GM12878 (cell line): Measurements from ENCODE around the gene VTCN1. TPM values are rescaled to one million over a fixed set of nuclear protein-coding genes. Genes with fewer than 3 reads are reported as not detected.

ENCODE experiments used
- ATAC-seq: fragments of 200-7000 bp; cut with Tn5 transposase; 3 replicates; pipeline ENCODE4 v1.9.1; 2020; ENCODE audit warnings: mild to moderate bottlenecking, moderate library complexity
- BruUV-seq: library from RNA; stranded (reverse); fragments of 400-500 nt; replicated peaks from 2 replicates; lab custom pipeline; 2021; lab: Mats Ljungman, UMichigan
- CTCF ChIA-PET: fragments of 300-600 bp; sonication (Branson Sonifier 250); formaldehyde crosslinking; extraction: SDS; loops from one replicate; lab custom pipeline; 2021; ENCODE audit warnings: inconsistent platforms; lab: Yijun Ruan, JAX
- POLR2A ChIA-PET: fragments of 350-600 bp; formaldehyde crosslinking; extraction: SDS; loops from one replicate; lab custom pipeline; 2021; ENCODE audit warnings: inconsistent platforms; lab: Charles Lee
- RAD21 ChIA-PET: fragments of 300-600 bp; sonication (Branson Sonifier 250); formaldehyde crosslinking; loops from one replicate; lab custom pipeline; 2023; ENCODE audit warnings: antibody characterized with exemption; ENCODE audit not compliant: unreplicated experiment; lab: Charles Lee
- SMC1A ChIA-PET: fragments of 300-600 bp; sonication (Branson Sonifier 250); formaldehyde crosslinking; loops from one replicate; lab custom pipeline; 2023; ENCODE audit not compliant: unreplicated experiment, uncharacterized antibody; lab: Charles Lee
- DNase-seq: peaks from one replicate; pipeline ENCODE4 v3.0.0-alpha.2; 2011; ENCODE audit warnings: low read depth, low spot score
- FAIRE-seq: peaks from 3 replicates; lab custom pipeline; 2011; peaks lifted over from hg19 to GRCh38; lab: Jason Lieb, UNC
- H2AFZ ChIP-seq: 2 replicates; pipeline ENCODE4 v1.6.0; 2011; ENCODE audit warnings: low read depth, low read length, control low read depth; ENCODE audit not compliant: control insufficient read depth
- H3K27ac ChIP-seq: 2 replicates; pipeline ENCODE4 v1.5.1; 2011; ENCODE audit warnings: control low read depth; ENCODE audit not compliant: control insufficient read depth, insufficient read depth
- H3K27me3 ChIP-seq, 2 experiments: replicated peaks in 1 of 2; 2 replicates each; pipeline versions ENCODE4 v1.6.0 to v1.6.1; 2011; ENCODE audit warnings: low read length in 1 of 2; ENCODE audit not compliant: control insufficient read depth in 2 of 2, insufficient read depth in 2 of 2
- H3K36me3 ChIP-seq, 2 experiments: 2 replicates each; pipeline ENCODE4 v1.5.1; 2011; ENCODE audit warnings: low read length in 1 of 2; ENCODE audit not compliant: control insufficient read depth in 2 of 2, insufficient read depth in 2 of 2
- H3K4me1 ChIP-seq: 2 replicates; pipeline ENCODE4 v1.6.1; 2011; ENCODE audit warnings: mild to moderate bottlenecking, low read length, moderate library complexity, mixed read lengths; ENCODE audit not compliant: control insufficient read depth, insufficient read depth
- H3K4me2 ChIP-seq: 2 replicates; pipeline ENCODE4 v1.6.0; 2011; ENCODE audit warnings: control low read depth; ENCODE audit not compliant: control insufficient read depth, insufficient read depth
- H3K4me3 ChIP-seq: fragments of 200-600 bp; sonication (generic); 2 replicates; pipeline ENCODE4 v1.5.1; 2016
- H3K79me2 ChIP-seq: 2 replicates; pipeline ENCODE4 v1.6.0; 2011; ENCODE audit warnings: low read length; ENCODE audit not compliant: control insufficient read depth, insufficient read depth
- H3K9ac ChIP-seq: 2 replicates; pipeline ENCODE4 v1.8.0; 2011; ENCODE audit warnings: low read length, control low read depth, mixed read lengths; ENCODE audit not compliant: control insufficient read depth, insufficient read depth
- H3K9me3 ChIP-seq: replicated peaks from 3 replicates; pipeline ENCODE4 v1.5.1; 2011; ENCODE audit warnings: mild to moderate bottlenecking, low read length; ENCODE audit not compliant: control insufficient read depth, insufficient read depth
- H4K20me1 ChIP-seq: 2 replicates; pipeline ENCODE4 v1.6.0; 2011; ENCODE audit not compliant: control insufficient read depth, insufficient read depth
- ATF7 ChIP-seq: fragments of 450-650 bp; IDR thresholded peaks from 2 replicates; pipeline ENCODE4 v1.6.1; 2016; ENCODE audit warnings: low read depth, mild to moderate bottlenecking
- CBFB ChIP-seq: IDR thresholded peaks from 2 replicates; pipeline ENCODE4 v1.6.1; 2016; ENCODE audit warnings: antibody characterized with exemption, low read depth
- LARP7 ChIP-seq: fragments of 450-650 bp; IDR thresholded peaks from 2 replicates; pipeline ENCODE4 v1.6.1; 2017; ENCODE audit warnings: mild to moderate bottlenecking
- PAX8 ChIP-seq: fragments of 450-650 bp; IDR thresholded peaks from 2 replicates; pipeline ENCODE4 v1.6.1; 2017; ENCODE audit warnings: mild to moderate bottlenecking, moderate library complexity
- POLR2AphosphoS2 ChIP-seq: IDR thresholded peaks from 2 replicates; pipeline ENCODE4 v1.6.1; 2011; ENCODE audit warnings: low read depth, mild to moderate bottlenecking, low read length, improper control_type of control experiment, moderate library complexity
- RAD51 ChIP-seq: fragments of 450-650 bp; IDR thresholded peaks from 2 replicates; pipeline ENCODE4 v1.6.1; 2016; ENCODE audit warnings: moderate library complexity, mild to moderate bottlenecking, inconsistent platforms
- SMAD5 ChIP-seq: IDR thresholded peaks from 2 replicates; pipeline ENCODE4 v1.6.1; 2016; ENCODE audit warnings: antibody characterized with exemption, low read depth
- SMC3 ChIP-seq: IDR thresholded peaks from 2 replicates; pipeline ENCODE4 v1.6.1; 2011; ENCODE audit warnings: low read length, improper control_type of control experiment, borderline replicate concordance
- SREBF1 ChIP-seq: IDR thresholded peaks from 2 replicates; pipeline ENCODE4 v1.6.1; 2012; ENCODE audit warnings: mild to moderate bottlenecking, low read length
- WRNIP1 ChIP-seq: IDR thresholded peaks from 2 replicates; pipeline ENCODE4 v1.6.1; 2011; ENCODE audit warnings: low read depth, low read length, improper control_type of control experiment, borderline replicate concordance
- ZNF384 ChIP-seq: IDR thresholded peaks from 2 replicates; pipeline ENCODE4 v1.6.1; 2012; ENCODE audit warnings: low read depth, mild to moderate bottlenecking, low read length, improper control_type of control experiment, borderline replicate concordance
- WGBS: methylation state at CpG from one replicate; pipeline ENCODE4 v1.1.6; 2016; ENCODE audit warnings: low lambda C conversion rate; ENCODE audit not compliant: insufficient replicate concordance, insufficient coverage; ENCODE audit errors: missing lambda C conversion rate; 5-methylcytosine and 5-hydroxymethylcytosine counted together
- in situ Hi-C: fragments of 300-500 bp; cut with MboI; formaldehyde crosslinking; loops from 9 replicates; pipeline ENCODE4 v1.14.3; 2018; ENCODE audit warnings: mixed read lengths
- intact Hi-C: fragments of 100-400 bp; cut with micrococcal nuclease; formaldehyde crosslinking; loops from one replicate; pipeline ENCODE4 v1.14.2; 2022; ENCODE audit not compliant: unreplicated experiment
- polyA plus RNA-seq, 11 experiments: library from polyadenylated mRNA; depleted of rRNA in 4 of 11; unstranded in 6 of 11; stranded (reverse) in 5 of 11; fragments of >200 nt; fragmentation: Nextera tagmentation in 4 of 11; fragmentation: Illumina TruSeq in 1 of 11; extraction: Ambion mirVana in 4 of 11; extraction: Trizol in 1 of 11; gene quantifications; 1 replicate in 1 of 11; 2 replicates in 10 of 11; pipeline versions ENCODE4 v1.2.1 to v1.2.3, GENCODE V29; 2011 to 2016; ENCODE audit warnings: inconsistent platforms in 2 of 11, missing spikeins in 2 of 11, low read depth in 1 of 11
- total RNA-seq, 4 experiments: library from RNA; depleted of rRNA in 3 of 4; stranded (reverse); fragments of >200 nt in 3 of 4; fragmentation: Illumina TruSeq in 1 of 4; extraction: Trizol in 1 of 4; gene quantifications; 2 replicates each; pipeline versions ENCODE4 v1.2.1 to v1.2.3, GENCODE V29; 2013 to 2021
- TF ChIP-seq, protein P1 (sequence below): IDR thresholded peaks from 2 replicates; pipeline ENCODE4 v1.6.1; 2011; ENCODE audit warnings: low read depth, low read length, improper control_type of control experiment, borderline replicate concordance
- TF ChIP-seq, protein P2 (sequence below): IDR thresholded peaks from 2 replicates; pipeline ENCODE4 v1.6.1; 2012; ENCODE audit warnings: low read depth, low read length, improper control_type of control experiment
- TF ChIP-seq, protein P3 (sequence below): IDR thresholded peaks from 2 replicates; pipeline ENCODE4 v1.6.1; 2012; ENCODE audit warnings: low read depth, low read length, improper control_type of control experiment
- TF ChIP-seq, protein P4 (sequence below): fragments of 450-650 bp; IDR thresholded peaks from 2 replicates; pipeline ENCODE4 v1.6.1; 2017; ENCODE audit warnings: borderline replicate concordance
- TF ChIP-seq, protein P5 (sequence below): fragments of 450-650 bp; IDR thresholded peaks from 2 replicates; pipeline ENCODE4 v1.6.1; 2017; ENCODE audit warnings: antibody characterized with exemption, mild to moderate bottlenecking, moderate library complexity
- TF ChIP-seq, protein P6 (sequence below), 3 experiments: IDR thresholded peaks in 2 of 3; conservative IDR thresholded peaks in 1 of 3; 2 replicates each; pipeline ENCODE4 v1.5.1; 2011; ENCODE audit warnings: low read depth in 3 of 3, low read length in 3 of 3, mild to moderate bottlenecking in 3 of 3, control low read depth in 2 of 3, moderate library complexity in 2 of 3, inconsistent platforms in 1 of 3, mixed read lengths in 1 of 3; ENCODE audit not compliant: control insufficient read depth in 2 of 3, insufficient read depth in 1 of 3; ENCODE audit errors: extremely low read depth in 1 of 3

Gene VTCN1
- total and polyA plus RNA-seq, 10 of the 15 experiments (the other 5 are each of a cell fraction or from before 2014, with no cell fraction given) = not detected

DNA sequence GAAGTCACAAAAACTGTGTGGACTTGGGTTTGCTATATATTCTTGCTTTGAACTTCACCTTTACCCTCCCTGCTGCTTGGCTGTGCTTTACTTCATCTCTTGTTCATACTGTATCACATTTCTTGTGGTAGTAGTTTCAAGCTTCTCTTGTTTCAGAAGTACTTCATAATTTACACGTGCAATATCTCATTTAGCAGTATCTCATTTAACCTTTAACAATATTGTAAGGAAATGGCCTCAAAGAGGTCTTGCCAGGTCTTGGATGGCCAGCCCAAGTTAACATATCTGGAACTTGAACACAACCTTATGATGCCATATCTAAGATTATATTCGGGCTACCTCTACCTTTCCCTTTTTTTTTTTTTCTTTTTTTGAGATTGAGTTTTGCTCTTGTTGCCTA is 87.5 kb downstream of the VTCN1 start:
- 100% methylated on average over 2 of the region's 2 CpGs for WGBS
- no peaks in the 10 kb centered on the region for H3K79me2 ChIP-seq
- DNase-seq (no peak), FAIRE-seq (no peak), ATAC-seq (no peak)
- no peaks in the 10 kb centered on the region for H3K36me3 ChIP-seq
- no peak overlapping the region for H3K4me2 ChIP-seq
- intact Hi-C loops = no loop called here
- H3K27ac ChIP-seq = no peak overlapping the region
- POLR2A ChIA-PET = interaction anchor here (0.7 kb wide), 1 partner anchor 9 kb away, joined by 5 read pairs; no protein-coding TSS in a partner anchor
- H3K4me3 ChIP-seq = no peak overlapping the region
- H3K9me3 ChIP-seq = no peaks in the 10 kb centered on the region
- CTCF ChIA-PET = interaction anchor here (1.2 to 1.7 kb wide), 6 partner anchors 9 to 106 kb away, joined by 3 to 11 read pairs (median 4); no protein-coding TSS in a partner anchor
- in situ Hi-C loops = no loop called here
- RAD21 ChIA-PET = no interaction called here
- H3K4me1 ChIP-seq = no peaks in the 10 kb centered on the region
- H2AFZ ChIP-seq = no peak overlapping the region
- no peak overlapping the region for H3K9ac ChIP-seq
- H3K27me3 ChIP-seq = peaks cover 0 to 3% of the 10 kb centered on the region in 2 experiments; a peak in 2 of 4 replicates
- no peaks in the 10 kb centered on the region for H4K20me1 ChIP-seq
- SMC1A ChIA-PET = no interaction called here
- BruUV-seq = no TSS peak
- TF ChIP-seq CBFB (no peak), RAD51 (no peak), WRNIP1 (no peak), SMAD5 (no peak), ATF7 (no peak), LARP7 (no peak), ZNF384 (no peak), SMC3 (no peak), SREBF1 (no peak), POLR2AphosphoS2 (no peak), PAX8 (no peak)
- TF ChIP-seq, protein P1, sequence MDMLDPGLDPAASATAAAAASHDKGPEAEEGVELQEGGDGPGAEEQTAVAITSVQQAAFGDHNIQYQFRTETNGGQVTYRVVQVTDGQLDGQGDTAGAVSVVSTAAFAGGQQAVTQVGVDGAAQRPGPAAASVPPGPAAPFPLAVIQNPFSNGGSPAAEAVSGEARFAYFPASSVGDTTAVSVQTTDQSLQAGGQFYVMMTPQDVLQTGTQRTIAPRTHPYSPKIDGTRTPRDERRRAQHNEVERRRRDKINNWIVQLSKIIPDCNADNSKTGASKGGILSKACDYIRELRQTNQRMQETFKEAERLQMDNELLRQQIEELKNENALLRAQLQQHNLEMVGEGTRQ = no peak
- TF ChIP-seq, protein P2, sequence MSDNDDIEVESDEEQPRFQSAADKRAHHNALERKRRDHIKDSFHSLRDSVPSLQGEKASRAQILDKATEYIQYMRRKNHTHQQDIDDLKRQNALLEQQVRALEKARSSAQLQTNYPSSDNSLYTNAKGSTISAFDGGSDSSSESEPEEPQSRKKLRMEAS = no peak
- TF ChIP-seq, protein P3, sequence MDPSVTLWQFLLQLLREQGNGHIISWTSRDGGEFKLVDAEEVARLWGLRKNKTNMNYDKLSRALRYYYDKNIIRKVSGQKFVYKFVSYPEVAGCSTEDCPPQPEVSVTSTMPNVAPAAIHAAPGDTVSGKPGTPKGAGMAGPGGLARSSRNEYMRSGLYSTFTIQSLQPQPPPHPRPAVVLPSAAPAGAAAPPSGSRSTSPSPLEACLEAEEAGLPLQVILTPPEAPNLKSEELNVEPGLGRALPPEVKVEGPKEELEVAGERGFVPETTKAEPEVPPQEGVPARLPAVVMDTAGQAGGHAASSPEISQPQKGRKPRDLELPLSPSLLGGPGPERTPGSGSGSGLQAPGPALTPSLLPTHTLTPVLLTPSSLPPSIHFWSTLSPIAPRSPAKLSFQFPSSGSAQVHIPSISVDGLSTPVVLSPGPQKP = no peak
- TF ChIP-seq, protein P4, sequence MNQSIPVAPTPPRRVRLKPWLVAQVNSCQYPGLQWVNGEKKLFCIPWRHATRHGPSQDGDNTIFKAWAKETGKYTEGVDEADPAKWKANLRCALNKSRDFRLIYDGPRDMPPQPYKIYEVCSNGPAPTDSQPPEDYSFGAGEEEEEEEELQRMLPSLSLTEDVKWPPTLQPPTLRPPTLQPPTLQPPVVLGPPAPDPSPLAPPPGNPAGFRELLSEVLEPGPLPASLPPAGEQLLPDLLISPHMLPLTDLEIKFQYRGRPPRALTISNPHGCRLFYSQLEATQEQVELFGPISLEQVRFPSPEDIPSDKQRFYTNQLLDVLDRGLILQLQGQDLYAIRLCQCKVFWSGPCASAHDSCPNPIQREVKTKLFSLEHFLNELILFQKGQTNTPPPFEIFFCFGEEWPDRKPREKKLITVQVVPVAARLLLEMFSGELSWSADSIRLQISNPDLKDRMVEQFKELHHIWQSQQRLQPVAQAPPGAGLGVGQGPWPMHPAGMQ = no peak
- TF ChIP-seq, protein P5, sequence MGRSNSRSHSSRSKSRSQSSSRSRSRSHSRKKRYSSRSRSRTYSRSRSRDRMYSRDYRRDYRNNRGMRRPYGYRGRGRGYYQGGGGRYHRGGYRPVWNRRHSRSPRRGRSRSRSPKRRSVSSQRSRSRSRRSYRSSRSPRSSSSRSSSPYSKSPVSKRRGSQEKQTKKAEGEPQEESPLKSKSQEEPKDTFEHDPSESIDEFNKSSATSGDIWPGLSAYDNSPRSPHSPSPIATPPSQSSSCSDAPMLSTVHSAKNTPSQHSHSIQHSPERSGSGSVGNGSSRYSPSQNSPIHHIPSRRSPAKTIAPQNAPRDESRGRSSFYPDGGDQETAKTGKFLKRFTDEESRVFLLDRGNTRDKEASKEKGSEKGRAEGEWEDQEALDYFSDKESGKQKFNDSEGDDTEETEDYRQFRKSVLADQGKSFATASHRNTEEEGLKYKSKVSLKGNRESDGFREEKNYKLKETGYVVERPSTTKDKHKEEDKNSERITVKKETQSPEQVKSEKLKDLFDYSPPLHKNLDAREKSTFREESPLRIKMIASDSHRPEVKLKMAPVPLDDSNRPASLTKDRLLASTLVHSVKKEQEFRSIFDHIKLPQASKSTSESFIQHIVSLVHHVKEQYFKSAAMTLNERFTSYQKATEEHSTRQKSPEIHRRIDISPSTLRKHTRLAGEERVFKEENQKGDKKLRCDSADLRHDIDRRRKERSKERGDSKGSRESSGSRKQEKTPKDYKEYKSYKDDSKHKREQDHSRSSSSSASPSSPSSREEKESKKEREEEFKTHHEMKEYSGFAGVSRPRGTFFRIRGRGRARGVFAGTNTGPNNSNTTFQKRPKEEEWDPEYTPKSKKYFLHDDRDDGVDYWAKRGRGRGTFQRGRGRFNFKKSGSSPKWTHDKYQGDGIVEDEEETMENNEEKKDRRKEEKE = no peak
- TF ChIP-seq, protein P6, sequence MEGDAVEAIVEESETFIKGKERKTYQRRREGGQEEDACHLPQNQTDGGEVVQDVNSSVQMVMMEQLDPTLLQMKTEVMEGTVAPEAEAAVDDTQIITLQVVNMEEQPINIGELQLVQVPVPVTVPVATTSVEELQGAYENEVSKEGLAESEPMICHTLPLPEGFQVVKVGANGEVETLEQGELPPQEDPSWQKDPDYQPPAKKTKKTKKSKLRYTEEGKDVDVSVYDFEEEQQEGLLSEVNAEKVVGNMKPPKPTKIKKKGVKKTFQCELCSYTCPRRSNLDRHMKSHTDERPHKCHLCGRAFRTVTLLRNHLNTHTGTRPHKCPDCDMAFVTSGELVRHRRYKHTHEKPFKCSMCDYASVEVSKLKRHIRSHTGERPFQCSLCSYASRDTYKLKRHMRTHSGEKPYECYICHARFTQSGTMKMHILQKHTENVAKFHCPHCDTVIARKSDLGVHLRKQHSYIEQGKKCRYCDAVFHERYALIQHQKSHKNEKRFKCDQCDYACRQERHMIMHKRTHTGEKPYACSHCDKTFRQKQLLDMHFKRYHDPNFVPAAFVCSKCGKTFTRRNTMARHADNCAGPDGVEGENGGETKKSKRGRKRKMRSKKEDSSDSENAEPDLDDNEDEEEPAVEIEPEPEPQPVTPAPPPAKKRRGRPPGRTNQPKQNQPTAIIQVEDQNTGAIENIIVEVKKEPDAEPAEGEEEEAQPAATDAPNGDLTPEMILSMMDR (IDR thresholded peaks at IDR 0.05 in 2 of 3, conservative IDR thresholded peaks at IDR 0.05 in 1 of 3; ENCODE audit: control insufficient read depth in 2 of 3, extremely low read depth in 1 of 3, insufficient read depth in 1 of 3, low read depth in 3 of 3, low read length in 3 of 3) = no peak
